ENCODE results near the gene CDC73.

Gene CDC73

GRCh38 chr1:193121616-193122593 is at the start of gene CDC73:
TSS of gene CDC73 (plus strand) at chr1:193122031. CDS start at chr1:193122201, 170 bp downstream.
- Histone ChIP-seq H3K36me3 (ENCODE audit: control insufficient read depth, insufficient read depth, low read length) (no peaks in the 10 kb centered on the region), H3K9me3 (ENCODE audit: control insufficient read depth, low read length) (no peaks in the 10 kb centered on the region), H3K9ac (ENCODE audit: low read length) (peak within 1 kb of the TSS; percentile 97), H3K27me3 (ENCODE audit: control insufficient read depth, insufficient read depth, low read length) (no peaks in the 10 kb centered on the region), H3K4me3 (ENCODE audit: low read length) (peak within 1 kb of the TSS; percentile 95), H3K4me1 (ENCODE audit: control insufficient read depth, insufficient read depth, low read length) (peaks cover 10% of the 10 kb centered on the region)

- no peaks in the 10 kb centered on the region for H3K9me3 ChIP-seq (ENCODE audit: control insufficient read depth, low read length)
- no peak overlapping the region for H3K4me3 ChIP-seq (ENCODE audit: low read length)
- no peak overlapping the region for H3K9ac ChIP-seq (ENCODE audit: low read length)
- H3K27me3 ChIP-seq (ENCODE audit: control insufficient read depth, insufficient read depth, low read length): no peaks in the 10 kb centered on the region
- peaks cover 7% of the 10 kb centered on the region for H3K36me3 ChIP-seq (ENCODE audit: control insufficient read depth, insufficient read depth, low read length)
- no peaks in the 10 kb centered on the region for H3K4me1 ChIP-seq (ENCODE audit: control insufficient read depth, insufficient read depth, low read length)
Observed at GRCh38 chr1:193077991-193078390, 43.8 kb upstream of the CDC73 start.

- Histone ChIP-seq H3K4me3 (ENCODE audit: low read length) (no peak overlapping the region), H3K9ac (ENCODE audit: low read length) (no peak overlapping the region), H3K4me1 (ENCODE audit: control insufficient read depth, insufficient read depth, low read length) (no peaks in the 10 kb centered on the region), H3K36me3 (ENCODE audit: control insufficient read depth, insufficient read depth, low read length) (peaks cover 7% of the 10 kb centered on the region), H3K9me3 (ENCODE audit: control insufficient read depth, low read length) (no peaks in the 10 kb centered on the region), H3K27me3 (ENCODE audit: control insufficient read depth, insufficient read depth, low read length) (no peaks in the 10 kb centered on the region)
Observed at GRCh38 chr1:193079187-193079586, 42.6 kb upstream of the CDC73 start.

GRCh38 chr1:193083365-193084088 is 38.3 kb upstream of the CDC73 start:
- no peaks in the 10 kb centered on the region for H3K36me3 ChIP-seq (ENCODE audit: control insufficient read depth, insufficient read depth, low read length)
- H3K4me1 ChIP-seq (ENCODE audit: control insufficient read depth, insufficient read depth, low read length): no peaks in the 10 kb centered on the region
- no peak overlapping the region for H3K9ac ChIP-seq (ENCODE audit: low read length)
- no peaks in the 10 kb centered on the region for H3K27me3 ChIP-seq (ENCODE audit: control insufficient read depth, insufficient read depth, low read length)
- H3K9me3 ChIP-seq (ENCODE audit: control insufficient read depth, low read length): no peaks in the 10 kb centered on the region
- no peak overlapping the region for H3K4me3 ChIP-seq (ENCODE audit: low read length)

GRCh38 chr1:193085263-193085662 is 36.6 kb upstream of the CDC73 start:
- Histone ChIP-seq H3K27me3 (ENCODE audit: control insufficient read depth, insufficient read depth, low read length) (no peaks in the 10 kb centered on the region), H3K9ac (ENCODE audit: low read length) (no peak overlapping the region), H3K4me3 (ENCODE audit: low read length) (no peak overlapping the region), H3K9me3 (ENCODE audit: control insufficient read depth, low read length) (no peaks in the 10 kb centered on the region), H3K36me3 (ENCODE audit: control insufficient read depth, insufficient read depth, low read length) (no peaks in the 10 kb centered on the region), H3K4me1 (ENCODE audit: control insufficient read depth, insufficient read depth, low read length) (no peaks in the 10 kb centered on the region)

- Histone ChIP-seq H3K4me3 (ENCODE audit: low read length) (no peak overlapping the region), H3K4me1 (ENCODE audit: control insufficient read depth, insufficient read depth, low read length) (no peaks in the 10 kb centered on the region), H3K27me3 (ENCODE audit: control insufficient read depth, insufficient read depth, low read length) (no peaks in the 10 kb centered on the region), H3K9ac (ENCODE audit: low read length) (no peak overlapping the region), H3K9me3 (ENCODE audit: control insufficient read depth, low read length) (no peaks in the 10 kb centered on the region), H3K36me3 (ENCODE audit: control insufficient read depth, insufficient read depth, low read length) (no peaks in the 10 kb centered on the region)
Observed at GRCh38 chr1:193086342-193086741, 35.5 kb upstream of the CDC73 start.

- Histone ChIP-seq H3K9ac (ENCODE audit: low read length) (no peak overlapping the region), H3K36me3 (ENCODE audit: control insufficient read depth, insufficient read depth, low read length) (no peaks in the 10 kb centered on the region), H3K4me1 (ENCODE audit: control insufficient read depth, insufficient read depth, low read length) (no peaks in the 10 kb centered on the region), H3K27me3 (ENCODE audit: control insufficient read depth, insufficient read depth, low read length) (no peaks in the 10 kb centered on the region), H3K9me3 (ENCODE audit: control insufficient read depth, low read length) (no peaks in the 10 kb centered on the region), H3K4me3 (ENCODE audit: low read length) (no peak overlapping the region)
Observed at GRCh38 chr1:193087893-193088292, 33.9 kb upstream of the CDC73 start.

GRCh38 chr1:193090865-193091264 is 31.0 kb upstream of the CDC73 start:
- Histone ChIP-seq H3K4me3 (ENCODE audit: low read length) (no peak overlapping the region), H3K4me1 (ENCODE audit: control insufficient read depth, insufficient read depth, low read length) (no peaks in the 10 kb centered on the region), H3K9me3 (ENCODE audit: control insufficient read depth, low read length) (no peaks in the 10 kb centered on the region), H3K36me3 (ENCODE audit: control insufficient read depth, insufficient read depth, low read length) (no peaks in the 10 kb centered on the region), H3K27me3 (ENCODE audit: control insufficient read depth, insufficient read depth, low read length) (no peaks in the 10 kb centered on the region), H3K9ac (ENCODE audit: low read length) (no peak overlapping the region)

GRCh38 chr1:193094112-193094511 is 27.7 kb upstream of the CDC73 start:
- H3K36me3 ChIP-seq (ENCODE audit: control insufficient read depth, insufficient read depth, low read length): peaks cover 2% of the 10 kb centered on the region
- H3K4me1 ChIP-seq (ENCODE audit: control insufficient read depth, insufficient read depth, low read length): no peaks in the 10 kb centered on the region
- no peak overlapping the region for H3K4me3 ChIP-seq (ENCODE audit: low read length)
- H3K9me3 ChIP-seq (ENCODE audit: control insufficient read depth, low read length): no peaks in the 10 kb centered on the region
- no peaks in the 10 kb centered on the region for H3K27me3 ChIP-seq (ENCODE audit: control insufficient read depth, insufficient read depth, low read length)
- no peak overlapping the region for H3K9ac ChIP-seq (ENCODE audit: low read length)

- Histone ChIP-seq H3K9me3 (ENCODE audit: control insufficient read depth, low read length) (no peaks in the 10 kb centered on the region), H3K4me1 (ENCODE audit: control insufficient read depth, insufficient read depth, low read length) (peaks cover 8% of the 10 kb centered on the region), H3K4me3 (ENCODE audit: low read length) (no peak overlapping the region), H3K36me3 (ENCODE audit: control insufficient read depth, insufficient read depth, low read length) (peaks cover 9% of the 10 kb centered on the region), H3K27me3 (ENCODE audit: control insufficient read depth, insufficient read depth, low read length) (no peaks in the 10 kb centered on the region), H3K9ac (ENCODE audit: low read length) (no peak overlapping the region)
Observed at GRCh38 chr1:193102662-193103061, 19.2 kb upstream of the CDC73 start.

- Histone ChIP-seq H3K4me3 (ENCODE audit: low read length) (peak overlapping the region; percentile 76), H3K27me3 (ENCODE audit: control insufficient read depth, insufficient read depth, low read length) (no peaks in the 10 kb centered on the region), H3K9ac (ENCODE audit: low read length) (peak overlapping the region; percentile 81), H3K9me3 (ENCODE audit: control insufficient read depth, low read length) (no peaks in the 10 kb centered on the region), H3K36me3 (ENCODE audit: control insufficient read depth, insufficient read depth, low read length) (peaks cover 8% of the 10 kb centered on the region), H3K4me1 (ENCODE audit: control insufficient read depth, insufficient read depth, low read length) (peaks cover 8% of the 10 kb centered on the region)
Observed at GRCh38 chr1:193103759-193104501, 17.9 kb upstream of the CDC73 start.
